ENCODE results near the gene CAMK2G.
"Not testable (repeated sequence)": the region's sequence is repeated elsewhere in the genome, so short reads cannot be mapped to it uniquely, and the experiment has no call there.

Gene CAMK2G

DNA sequence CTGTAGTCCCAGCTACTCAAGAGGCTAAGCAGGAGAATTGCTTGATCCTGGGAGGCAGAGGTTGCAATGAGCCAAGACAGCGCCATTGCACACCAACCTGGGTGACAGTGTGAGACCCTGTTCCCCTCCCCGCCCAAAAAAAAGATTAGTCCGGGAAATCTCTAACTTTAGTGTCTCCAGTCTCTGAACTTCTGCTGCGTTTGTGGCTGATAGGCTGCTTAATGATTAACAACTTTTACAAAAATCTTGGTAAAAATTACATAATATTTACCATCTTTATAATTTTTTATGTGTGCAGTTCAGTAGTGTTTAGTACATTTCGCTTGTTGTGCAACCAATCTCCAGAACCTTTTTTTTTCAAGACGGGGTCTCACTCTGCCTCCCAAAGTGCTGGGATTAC, 26.9 kb upstream of the CAMK2G start:
- no peak for DNase-seq

- no peak for DNase-seq
Measured at GRCh38 chr10:73900064-73900463, 25.7 kb upstream of the CAMK2G start.

- no peak for DNase-seq
Measured at GRCh38 chr10:73899423-73899822, 25.1 kb upstream of the CAMK2G start.

- DNase-seq = no peak
Measured at GRCh38 chr10:73898730-73899410, 24.5 kb upstream of the CAMK2G start.

DNA sequence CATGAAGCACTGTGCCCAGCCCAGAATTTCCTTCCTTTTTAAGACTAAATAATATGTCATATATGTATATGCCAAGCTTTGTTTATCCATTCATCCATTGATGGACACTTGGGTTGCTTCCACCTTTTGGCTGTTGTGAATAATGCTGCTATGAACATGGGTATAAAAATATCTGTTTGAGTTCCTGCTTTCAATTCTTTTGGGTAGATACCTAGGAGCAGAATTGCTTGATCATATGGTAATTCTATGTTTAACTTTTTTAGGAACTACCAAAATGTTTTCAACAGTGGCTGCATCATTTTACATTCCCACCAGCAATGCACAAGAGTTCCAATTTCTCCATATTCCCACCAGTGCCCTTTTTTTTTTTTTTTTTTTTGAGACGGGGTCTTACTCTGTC, 23.3 kb upstream of the CAMK2G start:
- DNase-seq = no peak

- DNase-seq = not testable (repeated sequence)
Measured at GRCh38 chr10:73895381-73895780, 21.0 kb upstream of the CAMK2G start.

GRCh38 chr10:73894245-73894971, 20.1 kb upstream of the CAMK2G start:
- DNase-seq = no peak

GRCh38 chr10:73893426-73893825, 19.1 kb upstream of the CAMK2G start:
- DNase-seq = no peak

DNA sequence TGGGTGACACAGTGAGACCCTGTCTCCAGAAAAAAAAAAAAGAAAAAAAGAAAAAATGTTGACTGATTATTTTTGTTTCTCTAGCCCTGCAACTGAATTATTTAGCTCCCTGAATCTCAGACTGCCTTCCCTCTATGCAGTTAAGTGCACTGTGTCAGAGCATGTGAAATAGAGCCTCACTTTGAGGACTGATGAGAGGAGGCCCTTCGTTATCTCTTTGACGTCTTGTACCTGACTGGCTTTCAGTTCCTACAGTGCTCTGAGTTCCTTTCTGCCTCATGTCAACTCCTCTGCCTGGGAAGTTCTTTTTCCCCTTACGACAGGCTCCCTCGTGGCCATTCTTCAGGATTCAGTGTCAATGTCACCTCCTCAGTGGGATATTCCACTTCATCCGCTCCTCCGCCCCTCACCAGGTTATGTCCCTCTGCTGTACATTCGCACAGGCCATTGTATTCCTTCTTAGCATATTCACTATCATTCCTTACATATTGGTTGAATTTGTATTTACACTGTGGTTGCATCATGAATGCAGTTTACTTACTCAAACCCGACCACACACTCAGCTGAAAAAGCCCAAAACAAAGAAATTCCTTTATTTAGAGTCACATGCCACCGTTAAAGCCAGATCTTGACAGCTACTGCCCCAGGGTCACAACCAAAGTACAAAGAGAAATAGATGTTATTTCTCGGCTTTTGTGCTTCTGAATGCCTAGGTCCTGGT, 18.1 kb upstream of the CAMK2G start:
- no peak for DNase-seq

GRCh38 chr10:73891540-73891939, 17.2 kb upstream of the CAMK2G start:
- no peak for DNase-seq

DNA sequence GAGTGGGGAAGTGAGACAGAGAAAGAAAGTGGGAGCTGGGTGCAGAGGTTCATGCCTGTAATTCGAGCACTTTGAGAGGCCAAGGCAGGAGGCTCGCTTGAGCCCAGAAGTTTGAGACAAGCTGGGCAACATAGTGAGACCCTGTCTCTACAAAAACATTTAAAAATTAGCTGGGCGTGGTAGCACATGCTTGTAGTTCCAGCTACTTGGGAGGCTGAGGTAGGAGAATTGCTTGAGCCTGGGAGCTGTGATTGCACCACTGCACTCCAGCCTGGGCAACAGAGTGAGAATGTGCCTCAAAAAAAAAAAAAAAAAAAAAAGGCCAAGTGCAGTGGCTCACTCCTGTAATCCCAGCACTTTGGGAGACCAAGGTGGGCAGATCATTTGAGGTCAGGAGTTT, 16.5 kb upstream of the CAMK2G start:
- not testable (repeated sequence) for DNase-seq

DNA sequence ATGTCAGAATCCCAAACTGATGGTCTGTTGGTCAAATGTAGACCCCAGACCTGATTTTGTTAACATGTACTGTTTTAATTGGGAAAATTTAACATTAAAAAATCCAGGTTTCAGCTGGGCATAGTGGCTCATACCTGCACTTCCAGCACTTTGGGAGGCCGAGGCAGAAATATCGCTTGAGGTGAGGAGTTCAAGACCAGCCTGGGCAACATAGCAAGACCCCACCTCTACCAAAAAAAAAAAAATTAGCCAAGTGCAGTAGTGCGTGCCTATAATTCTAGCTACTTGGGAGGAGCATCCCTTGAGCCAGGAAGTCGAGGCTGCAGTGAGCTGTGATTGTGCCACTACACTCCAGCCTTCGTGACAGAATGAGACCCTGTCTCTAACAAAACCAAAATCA, 15.9 kb upstream of the CAMK2G start:
- DNase-seq = no peak

- not testable (repeated sequence) for DNase-seq
Measured at GRCh38 chr10:73889416-73889815, 15.1 kb upstream of the CAMK2G start.

GRCh38 chr10:73889014-73889413, 14.7 kb upstream of the CAMK2G start:
- no peak for DNase-seq

DNA sequence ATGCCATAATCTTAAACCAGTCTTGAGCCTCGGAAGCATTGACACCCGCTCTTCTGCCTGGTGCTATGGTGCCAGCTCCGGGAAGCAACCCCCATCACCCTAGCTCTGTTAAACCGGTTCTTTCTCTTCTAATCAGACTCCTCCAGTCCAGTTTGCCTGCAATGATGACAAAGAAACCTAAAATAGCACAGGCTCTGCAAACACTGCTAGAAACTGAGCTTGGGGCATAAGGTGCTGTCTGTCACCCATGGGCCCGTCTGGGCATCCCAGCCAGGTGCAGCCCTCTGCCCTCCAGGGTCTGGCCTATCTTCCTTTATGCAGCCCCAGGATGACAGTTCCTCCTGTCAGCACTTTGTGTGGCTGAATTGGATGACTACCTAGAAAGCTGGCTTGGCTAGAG, 14.2 kb upstream of the CAMK2G start:
- no peak for DNase-seq

GRCh38 chr10:73887294-73888039, 13.1 kb upstream of the CAMK2G start:
- DNase-seq = no peak

DNA sequence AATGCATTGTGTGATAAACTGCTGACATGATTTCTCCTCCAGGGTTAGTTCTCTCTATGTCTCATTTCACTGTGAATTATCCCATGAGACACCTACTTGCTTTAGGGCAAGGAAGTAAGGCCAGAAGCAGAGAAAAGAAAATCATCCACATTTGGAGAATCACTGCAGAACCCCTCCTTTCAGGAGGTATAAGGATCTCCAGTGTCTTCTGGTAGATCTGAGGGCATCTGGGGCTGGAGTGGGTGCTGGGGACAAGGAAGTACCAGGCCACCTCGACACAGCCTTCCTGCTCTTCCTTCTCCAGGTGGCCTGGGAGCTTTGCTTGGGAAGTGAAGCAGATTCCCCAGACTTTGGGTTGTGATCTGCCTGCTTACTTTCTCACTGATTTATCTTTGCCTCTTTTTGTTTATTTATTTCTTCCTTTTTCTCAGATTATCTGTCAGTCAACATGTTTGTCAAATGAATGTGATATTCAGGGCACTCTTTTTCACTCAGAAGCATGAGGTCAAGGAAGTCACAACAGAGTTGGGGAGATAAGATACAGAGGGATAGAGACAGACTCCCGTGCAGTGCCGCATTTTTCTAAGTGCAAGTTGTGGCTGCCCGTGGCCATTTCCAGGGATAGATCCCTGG, 12.4 kb upstream of the CAMK2G start:
- DNase-seq = no peak

DNA sequence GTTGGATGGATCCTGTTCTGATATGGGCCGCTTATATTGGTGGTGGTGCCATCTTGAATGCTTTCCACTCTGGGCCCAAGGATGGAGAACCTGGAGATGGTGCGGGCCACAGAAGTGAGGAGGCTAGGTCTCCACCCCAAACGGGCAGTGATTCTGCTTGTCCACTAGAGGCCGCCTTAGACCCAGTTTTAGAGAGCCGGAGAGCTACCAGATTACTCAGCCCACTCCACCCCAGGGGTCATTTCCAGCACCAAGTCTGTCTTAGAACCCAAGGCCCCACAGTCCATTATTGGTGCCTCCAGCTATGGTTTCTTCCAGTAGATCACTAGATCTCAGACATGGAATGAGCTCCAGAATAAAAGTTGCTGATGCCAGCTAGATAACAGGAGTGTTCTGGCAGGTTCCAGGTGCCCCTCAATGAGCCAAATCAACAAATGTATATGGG, 11.8 kb upstream of the CAMK2G start:
- DNase-seq = peak; percentile 82

GRCh38 chr10:73884017-73884416, 9.7 kb upstream of the CAMK2G start:
- DNase-seq = no peak

DNA sequence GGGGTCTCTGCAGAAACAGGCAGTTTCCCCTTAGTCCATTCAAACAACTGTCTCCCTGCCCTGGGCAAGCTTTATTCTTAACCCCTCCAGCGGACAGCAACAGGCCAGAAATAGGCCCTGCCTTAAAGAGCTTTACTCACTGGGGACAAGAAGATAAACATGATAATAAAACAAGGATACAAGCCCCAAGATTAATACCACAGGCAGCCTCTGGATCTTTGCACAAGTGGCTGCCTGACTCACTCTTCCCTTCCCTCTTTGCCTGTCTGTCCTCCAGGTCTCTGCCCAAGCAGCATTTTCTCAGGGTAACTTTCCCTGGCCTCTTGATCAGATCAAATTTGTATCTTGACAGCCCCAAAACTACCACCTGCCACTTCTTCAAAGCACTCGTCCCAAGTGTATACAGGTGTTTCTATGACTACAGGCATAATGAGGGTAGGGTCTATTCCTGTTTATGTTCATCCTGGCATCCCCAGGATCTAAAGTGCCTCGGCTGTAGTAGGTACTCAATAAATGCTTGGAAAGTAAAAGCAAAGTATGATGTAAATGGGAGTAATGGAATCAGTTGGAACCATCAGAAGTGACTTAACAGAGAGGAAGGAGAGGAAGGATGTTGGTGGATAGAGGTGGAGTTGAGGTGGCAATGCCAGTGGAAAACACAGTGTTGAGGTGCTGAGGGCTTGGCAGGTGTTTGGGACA, 7.0 kb upstream of the CAMK2G start:
- DNase-seq = no peak

GRCh38 chr10:73879296-73880173, 5.2 kb upstream of the CAMK2G start:
- peak; percentile 85 for DNase-seq
